ENCODE measurements around the gene CCDC47. TPM values are rescaled to one million over a fixed set of nuclear protein-coding genes. Genes with fewer than 3 reads are reported as not detected.

Gene CCDC47
- total RNA-seq, 1 experiment from 2014 or later: 70.9 TPM

DNA sequence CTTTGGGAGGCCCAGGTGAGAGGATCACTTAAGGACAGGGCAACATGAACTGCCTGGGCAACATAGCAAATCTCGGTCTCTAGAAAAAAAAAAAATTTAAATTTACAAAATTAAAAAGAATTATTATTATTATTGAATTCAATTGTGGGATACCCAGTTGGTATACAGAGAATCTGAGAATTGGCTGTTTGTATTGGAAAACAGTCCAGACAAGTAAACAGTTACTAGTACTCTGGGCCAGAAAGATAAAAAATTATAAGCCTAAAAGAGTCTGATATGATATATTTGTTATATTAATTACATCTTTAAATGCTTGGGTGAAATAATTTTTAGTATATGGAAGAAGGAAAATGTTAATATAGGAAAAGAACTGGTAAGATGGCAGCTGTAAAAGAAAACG, 15.0 kb downstream of the CCDC47 start:
- POLR2A ChIA-PET: interaction anchor here (1.3 kb wide), 1 partner anchor 15 kb away, joined by 3 read pairs; the partner anchor contains the start of genes CCDC47 and DDX42
- CTCF ChIA-PET: no interaction called here
- Mint-ChIP-seq H3K27ac (no peak overlapping the region; the same call in 1 of the 2 replicates), H3K27me3 (ENCODE audit: low read depth) (no peaks in the 10 kb centered on the region), H3K4me1 (no peaks in the 10 kb centered on the region), H3K9me3 (no peaks in the 10 kb centered on the region), H3K4me3 (no peak overlapping the region), H3K36me3 (peaks cover 65% of the 10 kb centered on the region)
- no peak for DNase-seq (ENCODE audit: low spot score)
- ATAC-seq: no peak
- TF ChIP-seq KAT7 (CRISPR knock-in tag; IDR thresholded peaks at IDR 0.05; ENCODE audit: borderline replicate concordance) (no peak), GTF2I (CRISPR knock-in tag; conservative IDR thresholded peaks at IDR 0.05) (no peak), ESRRA (CRISPR knock-in tag; IDR thresholded peaks at IDR 0.05; ENCODE audit: borderline replicate concordance) (no peak), ZNF532 (CRISPR knock-in tag; IDR thresholded peaks at IDR 0.05; ENCODE audit: borderline replicate concordance) (no peak), NFATC4 (CRISPR knock-in tag; IDR thresholded peaks at IDR 0.05) (no peak), PREB (CRISPR knock-in tag; IDR thresholded peaks at IDR 0.05; ENCODE audit: borderline replicate concordance) (no peak), CDX4 (CRISPR knock-in tag; IDR thresholded peaks at IDR 0.05; ENCODE audit: borderline replicate concordance) (no peak), NR2C2 (CRISPR knock-in tag; IDR thresholded peaks at IDR 0.05) (no peak), NR3C1 (CRISPR knock-in tag; conservative IDR thresholded peaks at IDR 0.05; ENCODE audit: low read depth) (no peak), EMX1 (CRISPR knock-in tag; IDR thresholded peaks at IDR 0.05) (no peak), ZBTB21 (CRISPR knock-in tag; IDR thresholded peaks at IDR 0.05; ENCODE audit: borderline replicate concordance) (no peak), NFE2L1 (CRISPR knock-in tag; IDR thresholded peaks at IDR 0.05) (no peak), FOXP4 (CRISPR knock-in tag; IDR thresholded peaks at IDR 0.05) (no peak), IRF2 (CRISPR knock-in tag; IDR thresholded peaks at IDR 0.05; ENCODE audit: borderline replicate concordance, low read depth) (no peak), ZNF219 (CRISPR knock-in tag; IDR thresholded peaks at IDR 0.05; ENCODE audit: borderline replicate concordance) (no peak), HMGXB4 (CRISPR knock-in tag; IDR thresholded peaks at IDR 0.05) (no peak)
- TF ChIP-seq, protein P1, sequence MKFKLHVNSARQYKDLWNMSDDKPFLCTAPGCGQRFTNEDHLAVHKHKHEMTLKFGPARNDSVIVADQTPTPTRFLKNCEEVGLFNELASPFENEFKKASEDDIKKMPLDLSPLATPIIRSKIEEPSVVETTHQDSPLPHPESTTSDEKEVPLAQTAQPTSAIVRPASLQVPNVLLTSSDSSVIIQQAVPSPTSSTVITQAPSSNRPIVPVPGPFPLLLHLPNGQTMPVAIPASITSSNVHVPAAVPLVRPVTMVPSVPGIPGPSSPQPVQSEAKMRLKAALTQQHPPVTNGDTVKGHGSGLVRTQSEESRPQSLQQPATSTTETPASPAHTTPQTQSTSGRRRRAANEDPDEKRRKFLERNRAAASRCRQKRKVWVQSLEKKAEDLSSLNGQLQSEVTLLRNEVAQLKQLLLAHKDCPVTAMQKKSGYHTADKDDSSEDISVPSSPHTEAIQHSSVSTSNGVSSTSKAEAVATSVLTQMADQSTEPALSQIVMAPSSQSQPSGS (CRISPR knock-in tag; IDR thresholded peaks at IDR 0.05; ENCODE audit: borderline replicate concordance, low read depth): no peak
- TF ChIP-seq, protein P2, sequence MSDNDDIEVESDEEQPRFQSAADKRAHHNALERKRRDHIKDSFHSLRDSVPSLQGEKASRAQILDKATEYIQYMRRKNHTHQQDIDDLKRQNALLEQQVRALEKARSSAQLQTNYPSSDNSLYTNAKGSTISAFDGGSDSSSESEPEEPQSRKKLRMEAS (CRISPR knock-in tag; IDR thresholded peaks at IDR 0.05): no peak
- TF ChIP-seq, protein P3, sequence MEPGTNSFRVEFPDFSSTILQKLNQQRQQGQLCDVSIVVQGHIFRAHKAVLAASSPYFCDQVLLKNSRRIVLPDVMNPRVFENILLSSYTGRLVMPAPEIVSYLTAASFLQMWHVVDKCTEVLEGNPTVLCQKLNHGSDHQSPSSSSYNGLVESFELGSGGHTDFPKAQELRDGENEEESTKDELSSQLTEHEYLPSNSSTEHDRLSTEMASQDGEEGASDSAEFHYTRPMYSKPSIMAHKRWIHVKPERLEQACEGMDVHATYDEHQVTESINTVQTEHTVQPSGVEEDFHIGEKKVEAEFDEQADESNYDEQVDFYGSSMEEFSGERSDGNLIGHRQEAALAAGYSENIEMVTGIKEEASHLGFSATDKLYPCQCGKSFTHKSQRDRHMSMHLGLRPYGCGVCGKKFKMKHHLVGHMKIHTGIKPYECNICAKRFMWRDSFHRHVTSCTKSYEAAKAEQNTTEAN (CRISPR knock-in tag; IDR thresholded peaks at IDR 0.05): no peak
- TF ChIP-seq, protein P4, sequence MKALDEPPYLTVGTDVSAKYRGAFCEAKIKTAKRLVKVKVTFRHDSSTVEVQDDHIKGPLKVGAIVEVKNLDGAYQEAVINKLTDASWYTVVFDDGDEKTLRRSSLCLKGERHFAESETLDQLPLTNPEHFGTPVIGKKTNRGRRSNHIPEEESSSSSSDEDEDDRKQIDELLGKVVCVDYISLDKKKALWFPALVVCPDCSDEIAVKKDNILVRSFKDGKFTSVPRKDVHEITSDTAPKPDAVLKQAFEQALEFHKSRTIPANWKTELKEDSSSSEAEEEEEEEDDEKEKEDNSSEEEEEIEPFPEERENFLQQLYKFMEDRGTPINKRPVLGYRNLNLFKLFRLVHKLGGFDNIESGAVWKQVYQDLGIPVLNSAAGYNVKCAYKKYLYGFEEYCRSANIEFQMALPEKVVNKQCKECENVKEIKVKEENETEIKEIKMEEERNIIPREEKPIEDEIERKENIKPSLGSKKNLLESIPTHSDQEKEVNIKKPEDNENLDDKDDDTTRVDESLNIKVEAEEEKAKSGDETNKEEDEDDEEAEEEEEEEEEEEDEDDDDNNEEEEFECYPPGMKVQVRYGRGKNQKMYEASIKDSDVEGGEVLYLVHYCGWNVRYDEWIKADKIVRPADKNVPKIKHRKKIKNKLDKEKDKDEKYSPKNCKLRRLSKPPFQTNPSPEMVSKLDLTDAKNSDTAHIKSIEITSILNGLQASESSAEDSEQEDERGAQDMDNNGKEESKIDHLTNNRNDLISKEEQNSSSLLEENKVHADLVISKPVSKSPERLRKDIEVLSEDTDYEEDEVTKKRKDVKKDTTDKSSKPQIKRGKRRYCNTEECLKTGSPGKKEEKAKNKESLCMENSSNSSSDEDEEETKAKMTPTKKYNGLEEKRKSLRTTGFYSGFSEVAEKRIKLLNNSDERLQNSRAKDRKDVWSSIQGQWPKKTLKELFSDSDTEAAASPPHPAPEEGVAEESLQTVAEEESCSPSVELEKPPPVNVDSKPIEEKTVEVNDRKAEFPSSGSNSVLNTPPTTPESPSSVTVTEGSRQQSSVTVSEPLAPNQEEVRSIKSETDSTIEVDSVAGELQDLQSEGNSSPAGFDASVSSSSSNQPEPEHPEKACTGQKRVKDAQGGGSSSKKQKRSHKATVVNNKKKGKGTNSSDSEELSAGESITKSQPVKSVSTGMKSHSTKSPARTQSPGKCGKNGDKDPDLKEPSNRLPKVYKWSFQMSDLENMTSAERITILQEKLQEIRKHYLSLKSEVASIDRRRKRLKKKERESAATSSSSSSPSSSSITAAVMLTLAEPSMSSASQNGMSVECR (CRISPR knock-in tag; IDR thresholded peaks at IDR 0.05; ENCODE audit: borderline replicate concordance): no peak
